HepG2 (cell line): Measurements from ENCODE around the gene DUOXA1. TPM values are rescaled to one million over a fixed set of nuclear protein-coding genes. Genes with fewer than 3 reads are reported as not detected.

Experiments used
- ATAC-seq: fragments of 200-7000 bp; cut with Tn5 transposase; 3 replicates; pipeline ENCODE4 v1.9.1; 2020; ENCODE audit warnings: mild to moderate bottlenecking, moderate library complexity
- BruUV-seq: library from RNA; stranded (reverse); fragments of 400-500 nt; replicated peaks from 2 replicates; lab custom pipeline; 2021; lab: Mats Ljungman, UMichigan
- CTCF ChIA-PET: fragments of 300-600 bp; formaldehyde crosslinking; extraction: SDS; loops from one replicate; lab custom pipeline; 2021; ENCODE audit warnings: low total read pairs, inconsistent platforms, low intra/inter-chr PET ratio; lab: Yijun Ruan, JAX
- POLR2A ChIA-PET: fragments of 350-600 bp; sonication (Branson Sonifier 250); formaldehyde crosslinking; loops from one replicate; lab custom pipeline; 2020; ENCODE audit warnings: antibody characterized with exemption, inconsistent platforms; lab: Yijun Ruan, JAX
- DNase-seq: peaks from one replicate; pipeline ENCODE4 v3.0.0-alpha.2; 2015; ENCODE audit warnings: low spot score
- FAIRE-seq: peaks from 3 replicates; lab custom pipeline; 2011; peaks lifted over from hg19 to GRCh38; lab: Jason Lieb, UNC
- H2AFZ ChIP-seq: one replicate; pipeline ENCODE4 v1.6.1; 2011; ENCODE audit warnings: low read length, inconsistent platforms
- H3K27ac ChIP-seq: fragments of 300-600 bp; 3 replicates; pipeline ENCODE4 v1.8.0; 2011; ENCODE audit warnings: mixed run types, mild to moderate bottlenecking, mixed read lengths, low read length, inconsistent platforms; ENCODE audit not compliant: insufficient read depth; ENCODE audit errors: extremely low read length
- H3K27me3 ChIP-seq, 2 experiments: fragments of 200-600 bp in 1 of 2; 2 replicates in 1 of 2; 3 replicates in 1 of 2; pipeline versions ENCODE4 v1.6.0 to v1.8.0; 2011; ENCODE audit warnings: low read length in 2 of 2, mild to moderate bottlenecking in 2 of 2, moderate library complexity in 2 of 2, inconsistent platforms in 1 of 2; ENCODE audit not compliant: insufficient read depth in 2 of 2, control insufficient read depth in 1 of 2
- H3K36me3 ChIP-seq, 2 experiments: fragments of 200-600 bp in 1 of 2; replicated peaks in 1 of 2; 2 replicates in 1 of 2; 3 replicates in 1 of 2; pipeline versions ENCODE4 v1.5.1 to v1.8.0; 2011; ENCODE audit warnings: low read length in 2 of 2, inconsistent platforms in 1 of 2; ENCODE audit not compliant: insufficient read depth in 2 of 2, control insufficient read depth in 1 of 2
- H3K4me1 ChIP-seq: 2 replicates; pipeline ENCODE4 v1.5.1; 2012; ENCODE audit warnings: low read length, inconsistent platforms; ENCODE audit not compliant: insufficient read depth
- H3K4me2 ChIP-seq: 2 replicates; pipeline ENCODE4 v1.6.0; 2011; ENCODE audit warnings: low read depth, low read length, inconsistent platforms
- H3K4me3 ChIP-seq, 3 experiments: fragments of 200-600 bp in 1 of 3; sonication (generic), shearing (Covaris generic) in 1 of 3; replicated peaks in 1 of 3; 2 replicates each; pipeline ENCODE4 v1.5.1; 2011 to 2016; ENCODE audit warnings: low read length in 3 of 3, inconsistent platforms in 2 of 3, low read depth in 2 of 3, mild to moderate bottlenecking in 2 of 3, control low read depth in 1 of 3, mixed read lengths in 1 of 3; ENCODE audit not compliant: insufficient read depth in 1 of 3
- H3K79me2 ChIP-seq: one replicate; pipeline ENCODE4 v1.6.1; 2011; ENCODE audit warnings: low read length, inconsistent platforms; ENCODE audit not compliant: insufficient read depth
- H3K9ac ChIP-seq: 2 replicates; pipeline ENCODE4 v1.6.0; 2011; ENCODE audit warnings: mild to moderate bottlenecking, low read depth, low read length, inconsistent platforms; ENCODE audit not compliant: insufficient read depth
- H3K9me3 ChIP-seq: 2 replicates; pipeline ENCODE4 v1.5.1; 2012; ENCODE audit warnings: mild to moderate bottlenecking, low read length
- H4K20me1 ChIP-seq: 2 replicates; pipeline ENCODE4 v1.6.0; 2011; ENCODE audit warnings: inconsistent platforms, mild to moderate bottlenecking, low read length, moderate library complexity; ENCODE audit not compliant: insufficient read depth
- ZBTB25 ChIP-seq: IDR thresholded peaks from 2 replicates; pipeline ENCODE4 v1.6.1; 2018; ENCODE audit warnings: missing genetic modification reagents
- ZEB1 ChIP-seq: IDR thresholded peaks from 2 replicates; pipeline ENCODE4 v1.6.1; 2012; ENCODE audit warnings: mild to moderate bottlenecking, low read depth, inconsistent platforms; ENCODE audit not compliant: insufficient replicate concordance
- ZFP1 ChIP-seq: IDR thresholded peaks from 2 replicates; pipeline ENCODE4 v1.6.1; 2016
- ZNF383 ChIP-seq: sonication (generic); formaldehyde crosslinking; IDR thresholded peaks from 2 replicates; pipeline ENCODE4 v1.4.0; 2020; ENCODE audit warnings: missing genetic modification reagents, mild to moderate bottlenecking, borderline replicate concordance
- ZNF652 ChIP-seq: IDR thresholded peaks from 2 replicates; pipeline ENCODE4 v1.6.1; 2016; ENCODE audit warnings: low read depth, borderline replicate concordance
- WGBS: methylation state at CpG from one replicate; pipeline ENCODE4 v1.1.6; 2017; ENCODE audit warnings: low lambda C conversion rate; 5-methylcytosine and 5-hydroxymethylcytosine counted together
- in situ Hi-C: cut with HindIII; loops from 2 replicates; pipeline ENCODE4 v1.10.0; 2017; ENCODE audit warnings: low pct_unique_long_range_greater_than_20kb; ENCODE audit not compliant: extremely low pct_ligation_motif_present
- intact Hi-C: fragments of 100-400 bp; cut with micrococcal nuclease; formaldehyde crosslinking; loops from one replicate; pipeline ENCODE4 v1.10.0; 2022; ENCODE audit not compliant: unreplicated experiment
- polyA plus RNA-seq, 8 experiments: library from polyadenylated mRNA; depleted of rRNA in 3 of 8; stranded (reverse) in 7 of 8; unstranded in 1 of 8; fragments of >200 nt; fragmentation: Illumina TruSeq in 4 of 8; extraction: Trizol in 4 of 8; gene quantifications; 2 replicates each; pipeline versions ENCODE4 v1.2.1 to v1.2.3, GENCODE V29; 2011 to 2016; ENCODE audit warnings: low read depth in 4 of 8, missing spikeins in 1 of 8, mixed read lengths in 1 of 8; ENCODE audit not compliant: insufficient read depth in 1 of 8
- total RNA-seq, 5 experiments: library from RNA; depleted of rRNA; stranded (reverse); fragments of >200 nt; fragmentation: Illumina TruSeq; extraction: Trizol; gene quantifications; 2 replicates each; pipeline ENCODE4 v1.2.3, GENCODE V29; 2016; ENCODE audit warnings: low read depth in 1 of 5
- TF ChIP-seq, protein P1 (sequence below): sonication (generic); formaldehyde crosslinking; IDR thresholded peaks from 2 replicates; pipeline ENCODE4 v1.4.0; 2020; ENCODE audit warnings: missing genetic modification reagents, borderline replicate concordance
- TF ChIP-seq, protein P2 (sequence below): IDR thresholded peaks from 2 replicates; pipeline ENCODE4 v1.6.1; 2018; ENCODE audit warnings: missing genetic modification reagents, mild to moderate bottlenecking, missing compliant biosample characterization

Gene DUOXA1
- total and polyA plus RNA-seq, 2 of the 13 experiments (the other 11 are each of a cell fraction or from before 2014, with no cell fraction given) = not detected

- no peak for TF ChIP-seq ZNF383 (CRISPR knock-in tag)
Observed at GRCh38 chr15:45134682-45135604, 5.3 kb upstream of the DUOXA1 start (continued).

DNA sequence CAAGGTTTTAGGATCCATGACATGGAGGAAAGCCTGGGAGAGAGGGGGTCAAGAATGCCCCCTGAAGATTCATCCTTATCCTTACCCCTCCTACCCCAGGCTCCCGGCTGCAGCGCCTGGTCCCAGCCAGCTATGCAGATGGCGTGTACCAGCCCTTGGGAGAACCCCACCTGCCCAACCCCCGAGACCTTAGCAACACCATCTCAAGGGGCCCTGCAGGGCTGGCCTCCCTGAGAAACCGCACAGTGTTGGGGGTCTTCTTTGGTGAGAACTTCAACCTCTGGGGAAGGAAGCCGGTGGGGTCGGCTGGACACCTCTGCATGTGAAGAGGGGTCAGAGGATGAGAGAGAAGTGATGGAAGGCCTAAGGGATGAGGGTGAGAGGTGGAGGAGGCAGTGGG lies 4.4 kb upstream of the DUOXA1 start:
- TF ChIP-seq ZBTB25 (CRISPR knock-in tag) = no peak
- no peak for TF ChIP-seq ZNF652
- no peak for TF ChIP-seq ZFP1
- TF ChIP-seq, protein P1, sequence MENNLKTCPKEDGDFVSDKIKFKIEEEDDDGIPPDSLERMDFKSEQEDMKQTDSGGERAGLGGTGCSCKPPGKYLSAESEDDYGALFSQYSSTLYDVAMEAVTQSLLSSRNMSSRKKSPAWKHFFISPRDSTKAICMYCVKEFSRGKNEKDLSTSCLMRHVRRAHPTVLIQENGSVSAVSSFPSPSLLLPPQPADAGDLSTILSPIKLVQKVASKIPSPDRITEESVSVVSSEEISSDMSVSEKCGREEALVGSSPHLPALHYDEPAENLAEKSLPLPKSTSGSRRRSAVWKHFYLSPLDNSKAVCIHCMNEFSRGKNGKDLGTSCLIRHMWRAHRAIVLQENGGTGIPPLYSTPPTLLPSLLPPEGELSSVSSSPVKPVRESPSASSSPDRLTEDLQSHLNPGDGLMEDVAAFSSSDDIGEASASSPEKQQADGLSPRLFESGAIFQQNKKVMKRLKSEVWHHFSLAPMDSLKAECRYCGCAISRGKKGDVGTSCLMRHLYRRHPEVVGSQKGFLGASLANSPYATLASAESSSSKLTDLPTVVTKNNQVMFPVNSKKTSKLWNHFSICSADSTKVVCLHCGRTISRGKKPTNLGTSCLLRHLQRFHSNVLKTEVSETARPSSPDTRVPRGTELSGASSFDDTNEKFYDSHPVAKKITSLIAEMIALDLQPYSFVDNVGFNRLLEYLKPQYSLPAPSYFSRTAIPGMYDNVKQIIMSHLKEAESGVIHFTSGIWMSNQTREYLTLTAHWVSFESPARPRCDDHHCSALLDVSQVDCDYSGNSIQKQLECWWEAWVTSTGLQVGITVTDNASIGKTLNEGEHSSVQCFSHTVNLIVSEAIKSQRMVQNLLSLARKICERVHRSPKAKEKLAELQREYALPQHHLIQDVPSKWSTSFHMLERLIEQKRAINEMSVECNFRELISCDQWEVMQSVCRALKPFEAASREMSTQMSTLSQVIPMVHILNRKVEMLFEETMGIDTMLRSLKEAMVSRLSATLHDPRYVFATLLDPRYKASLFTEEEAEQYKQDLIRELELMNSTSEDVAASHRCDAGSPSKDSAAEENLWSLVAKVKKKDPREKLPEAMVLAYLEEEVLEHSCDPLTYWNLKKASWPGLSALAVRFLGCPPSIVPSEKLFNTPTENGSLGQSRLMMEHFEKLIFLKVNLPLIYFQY (CRISPR knock-in tag) = no peak
- TF ChIP-seq ZEB1 = no peak
- TF ChIP-seq, protein P2, sequence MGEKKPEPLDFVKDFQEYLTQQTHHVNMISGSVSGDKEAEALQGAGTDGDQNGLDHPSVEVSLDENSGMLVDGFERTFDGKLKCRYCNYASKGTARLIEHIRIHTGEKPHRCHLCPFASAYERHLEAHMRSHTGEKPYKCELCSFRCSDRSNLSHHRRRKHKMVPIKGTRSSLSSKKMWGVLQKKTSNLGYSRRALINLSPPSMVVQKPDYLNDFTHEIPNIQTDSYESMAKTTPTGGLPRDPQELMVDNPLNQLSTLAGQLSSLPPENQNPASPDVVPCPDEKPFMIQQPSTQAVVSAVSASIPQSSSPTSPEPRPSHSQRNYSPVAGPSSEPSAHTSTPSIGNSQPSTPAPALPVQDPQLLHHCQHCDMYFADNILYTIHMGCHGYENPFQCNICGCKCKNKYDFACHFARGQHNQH (CRISPR knock-in tag) = no peak
- in situ Hi-C loops (no loop called here), intact Hi-C loops (no loop called here)
- 58% methylated on average over 7 of the region's 7 CpGs for WGBS
- DNase-seq (no peak), ATAC-seq (no peak), FAIRE-seq (no peak)
- no TSS peak for BruUV-seq
- Histone ChIP-seq H3K36me3 (no peaks in the 10 kb centered on the region), H3K9me3 (no peaks in the 10 kb centered on the region), H3K27ac (no peak overlapping the region), H3K4me2 (no peak overlapping the region), H3K79me2 (no peaks in the 10 kb centered on the region), H4K20me1 (no peaks in the 10 kb centered on the region), H3K9ac (no peak overlapping the region), H2AFZ (no peak overlapping the region), H3K27me3 (peaks cover 4 to 18% of the 10 kb centered on the region in 2 experiments; a peak in 4 of 5 replicates), H3K4me1 (peaks cover 25% of the 10 kb centered on the region), H3K4me3 (no peak overlapping the region)
- CTCF ChIA-PET = no interaction called here
- POLR2A ChIA-PET = no interaction called here
